ENCODE measurements around the gene RANBP3. TPM values are rescaled to one million over a fixed set of nuclear protein-coding genes. Genes with fewer than 3 reads are reported as not detected.

RANBP3 gene
- total RNA-seq, 2 donors from 2014 or later: 52.1 to 62.7 TPM

- intact Hi-C loops (cut with DNase I): no loop called here
- H3K9me3 ChIP-seq: no peaks in the 10 kb centered on the region
- peaks cover 23% of the 10 kb centered on the region for H3K36me3 ChIP-seq
- no peak for DNase-seq
- no peak for TF ChIP-seq CTCF (IDR thresholded peaks at IDR 0.05)
- H3K27me3 ChIP-seq: no peaks in the 10 kb centered on the region
- no peak overlapping the region for H3K9ac ChIP-seq (ENCODE audit: low read depth in 2 of 2, low read length in 2 of 2)
- no peaks in the 10 kb centered on the region for H3K4me1 ChIP-seq
- H3K27ac ChIP-seq: no peak overlapping the region
- no peak overlapping the region for H3K4me3 ChIP-seq
Observed at GRCh38 chr19:5923356-5923755, 54.6 kb downstream of the RANBP3 start.

- Histone ChIP-seq H3K27me3 (no peaks in the 10 kb centered on the region), H3K36me3 (peaks cover 32% of the 10 kb centered on the region), H3K9me3 (no peaks in the 10 kb centered on the region), H3K4me1 (no peaks in the 10 kb centered on the region), H3K9ac (ENCODE audit: low read depth in 2 of 2, low read length in 2 of 2) (no peak overlapping the region), H3K27ac (no peak overlapping the region), H3K4me3 (no peak overlapping the region)
- TF ChIP-seq CTCF (IDR thresholded peaks at IDR 0.05): no peak
- DNase-seq: no peak
- intact Hi-C loops (cut with DNase I): no loop called here
Observed at GRCh38 chr19:5922161-5922545, 55.8 kb downstream of the RANBP3 start.

- no peak overlapping the region for H3K9ac ChIP-seq (ENCODE audit: low read depth in 2 of 2, low read length in 2 of 2)
- H3K4me3 ChIP-seq: no peak overlapping the region
- no peaks in the 10 kb centered on the region for H3K9me3 ChIP-seq
- no peaks in the 10 kb centered on the region for H3K4me1 ChIP-seq
- H3K27ac ChIP-seq: no peak overlapping the region
- DNase-seq: no peak
- intact Hi-C loops (cut with DNase I): no loop called here
- TF ChIP-seq CTCF (IDR thresholded peaks at IDR 0.05): no peak
- H3K27me3 ChIP-seq: no peaks in the 10 kb centered on the region
- H3K36me3 ChIP-seq: peaks cover 37% of the 10 kb centered on the region
Observed at GRCh38 chr19:5921516-5922160, 56.3 kb downstream of the RANBP3 start.

- Histone ChIP-seq H3K4me3 (no peak overlapping the region), H3K27ac (no peak overlapping the region), H3K27me3 (no peaks in the 10 kb centered on the region), H3K4me1 (peaks cover 16% of the 10 kb centered on the region), H3K9me3 (no peaks in the 10 kb centered on the region), H3K9ac (ENCODE audit: low read depth in 2 of 2, low read length in 2 of 2) (no peak overlapping the region), H3K36me3 (peaks cover 39% of the 10 kb centered on the region)
- DNase-seq: no peak
- no peak for TF ChIP-seq CTCF (IDR thresholded peaks at IDR 0.05)
- intact Hi-C loops (cut with DNase I): no loop called here
Observed at GRCh38 chr19:5918463-5919079, 59.4 kb downstream of the RANBP3 start.

- peaks cover 29% of the 10 kb centered on the region for H3K36me3 ChIP-seq
- no peak overlapping the region for H3K4me3 ChIP-seq
- TF ChIP-seq CTCF (IDR thresholded peaks at IDR 0.05): no peak
- H3K9me3 ChIP-seq: no peaks in the 10 kb centered on the region
- peaks cover 16% of the 10 kb centered on the region for H3K4me1 ChIP-seq
- no peak overlapping the region for H3K9ac ChIP-seq (ENCODE audit: low read depth in 2 of 2, low read length in 2 of 2)
- H3K27me3 ChIP-seq: no peaks in the 10 kb centered on the region
- no peak for DNase-seq
- intact Hi-C loops (cut with DNase I): no loop called here
- H3K27ac ChIP-seq: no peak overlapping the region
Observed at GRCh38 chr19:5917431-5918107, 60.4 kb downstream of the RANBP3 start.
